Activated CD4-positive, alpha-beta T cell treated with anti-CD3 and anti-CD28 coated beads for 36 hours (primary cell): ENCODE measurements around the gene PPAN. TPM values are rescaled to one million over a fixed set of nuclear protein-coding genes. Genes with fewer than 3 reads are reported as not detected.
A peak's percentile ranks its signal among the peaks of the same experiment; 100 is the strongest.

Experiments
- ATAC-seq: fragments of 200-7000 bp; cut with Tn5 transposase; one replicate; pipeline ENCODE4 v1.10.0; 2021; ENCODE audit warnings: mild to moderate bottlenecking, moderate library complexity
- CTCF ChIA-PET: fragments of 350-600 bp; sonication (Branson Sonifier 250); formaldehyde crosslinking; loops from one replicate; lab custom pipeline; 2021; ENCODE audit warnings: antibody characterized with exemption; lab: Charles Lee
- POLR2A ChIA-PET: fragments of 350-600 bp; sonication (Branson Sonifier 250); formaldehyde crosslinking; loops from one replicate; lab custom pipeline; 2021; ENCODE audit warnings: antibody characterized with exemption, inconsistent platforms; lab: Charles Lee
- DNase-seq: peaks from one replicate; pipeline ENCODE4 v3.0.0-alpha.2; 2020
- H3K27ac Mint-ChIP-seq: one replicate; pipeline ENCODE4 v1.8.0; 2021; ENCODE audit warnings: mixed read lengths
- H3K27me3 Mint-ChIP-seq: one replicate; pipeline ENCODE4 v1.8.0; 2021; ENCODE audit warnings: mixed read lengths
- H3K36me3 Mint-ChIP-seq: one replicate; pipeline ENCODE4 v1.8.0; 2021; ENCODE audit warnings: low read depth, mixed read lengths
- H3K4me1 Mint-ChIP-seq: one replicate; pipeline ENCODE4 v1.8.0; 2021; ENCODE audit warnings: mixed read lengths
- H3K4me3 Mint-ChIP-seq: one replicate; pipeline ENCODE4 v1.8.0; 2021; ENCODE audit warnings: mild to moderate bottlenecking, moderate library complexity, mixed read lengths
- H3K9me3 Mint-ChIP-seq: one replicate; pipeline ENCODE4 v1.8.0; 2021; ENCODE audit warnings: low read depth, mixed read lengths
- intact Hi-C, 2 experiments: fragments of 100-400 bp; cut with DNase I in 1 of 2; cut with micrococcal nuclease in 1 of 2; formaldehyde crosslinking; loops; one replicate each; pipeline versions ENCODE4 v1.14.2 to v1.15.1; 2022 to 2024; cut with DNase I, micrococcal nuclease
- total RNA-seq, 2 experiments: library from RNA; stranded (reverse); gene quantifications; one replicate each; pipeline ENCODE4 v1.2.3, GENCODE V29; 2021

Gene PPAN
- total RNA-seq, 2 experiments from 2014 or later: 139 to 149 TPM

DNA sequence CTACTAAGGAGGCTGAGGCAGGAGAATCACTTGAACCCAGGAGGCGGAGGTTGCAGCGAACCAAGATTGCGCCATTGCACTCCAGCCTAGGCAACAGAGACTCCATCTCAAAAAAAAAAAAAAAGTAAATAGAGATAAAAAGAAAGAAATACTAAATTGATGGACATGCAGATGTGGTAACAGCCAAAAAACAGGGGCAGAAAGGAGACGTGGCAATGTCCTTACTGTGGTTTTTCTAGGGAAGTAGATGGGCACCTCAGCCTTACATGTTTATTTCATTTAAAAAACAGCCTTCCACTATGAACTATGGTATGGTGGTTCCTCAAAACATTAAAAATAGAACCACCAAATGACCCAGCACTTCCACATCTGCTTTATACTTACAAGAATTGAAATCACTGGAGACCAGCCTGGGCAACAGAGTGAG, 20.1 kb downstream of the PPAN start:
- CTCF ChIA-PET: no interaction called here
- POLR2A ChIA-PET: no interaction called here
- no peak for ATAC-seq
- H3K36me3 Mint-ChIP-seq: peaks cover 16% of the 10 kb centered on the region
- no peak overlapping the region for H3K27ac Mint-ChIP-seq
- no peaks in the 10 kb centered on the region for H3K4me1 Mint-ChIP-seq
- H3K27me3 Mint-ChIP-seq: no peaks in the 10 kb centered on the region
- intact Hi-C loops: no loop called here
- no peaks in the 10 kb centered on the region for H3K9me3 Mint-ChIP-seq
- H3K4me3 Mint-ChIP-seq: no peak overlapping the region
- no peak for DNase-seq

DNA sequence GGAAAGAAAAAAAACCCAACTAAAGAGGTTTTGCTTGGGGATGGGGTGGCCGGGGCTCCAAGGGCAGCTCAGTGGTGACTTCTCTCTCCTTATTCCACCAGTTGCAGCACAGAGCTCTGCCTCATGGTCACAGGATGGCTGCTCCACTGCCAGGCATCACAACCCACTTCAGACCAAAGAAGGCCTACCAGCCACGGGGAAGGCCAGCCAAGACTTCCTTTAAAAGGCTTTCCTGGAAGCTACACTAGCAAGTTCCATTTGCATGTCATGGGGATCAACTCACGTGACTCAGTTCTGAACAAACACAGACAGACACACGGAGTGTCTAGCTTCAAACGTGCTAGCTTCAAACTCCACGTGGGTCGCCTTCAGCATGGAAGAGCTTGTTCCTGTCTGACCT, 26.7 kb downstream of the PPAN start:
- POLR2A ChIA-PET: interaction anchor here (0.6 to 0.7 kb wide), 3 partner anchors 9 to 26 kb away, joined by 3 to 10 read pairs (median 3); no protein-coding TSS in a partner anchor
- Mint-ChIP-seq H3K4me1 (no peaks in the 10 kb centered on the region), H3K4me3 (no peak overlapping the region), H3K27ac (no peak overlapping the region), H3K9me3 (no peaks in the 10 kb centered on the region), H3K36me3 (peaks cover 42% of the 10 kb centered on the region), H3K27me3 (no peaks in the 10 kb centered on the region)
- intact Hi-C loops: no loop called here
- CTCF ChIA-PET: interaction anchor here (0.8 to 1.7 kb wide), 3 partner anchors 12 to 117 kb away, joined by 3 to 6 read pairs (median 5); no protein-coding TSS in a partner anchor
- ATAC-seq: no peak
- no peak for DNase-seq

DNA sequence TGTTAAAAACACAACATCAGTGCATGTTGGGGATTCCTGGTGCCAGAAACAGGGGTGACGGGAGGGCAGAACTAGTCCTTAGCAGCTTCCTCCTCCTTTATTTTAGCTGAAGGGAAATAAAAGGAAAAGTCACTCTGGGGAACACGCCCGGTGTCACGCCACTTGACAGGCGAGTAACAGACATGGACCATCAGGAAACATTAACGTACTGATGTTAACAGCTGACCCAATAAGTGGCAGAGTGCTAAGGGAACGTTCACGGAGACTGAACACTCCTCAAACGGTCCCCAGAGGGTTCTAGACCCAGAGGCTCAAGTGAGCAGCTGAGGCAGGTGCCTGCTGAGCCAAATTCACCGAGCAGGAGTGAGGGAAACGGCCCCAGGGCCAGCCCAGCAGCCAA, 27.4 kb downstream of the PPAN start:
- POLR2A ChIA-PET: interaction anchor here (0.5 kb wide), 1 partner anchor 12 kb away, joined by 5 read pairs; no protein-coding TSS in a partner anchor

DNA sequence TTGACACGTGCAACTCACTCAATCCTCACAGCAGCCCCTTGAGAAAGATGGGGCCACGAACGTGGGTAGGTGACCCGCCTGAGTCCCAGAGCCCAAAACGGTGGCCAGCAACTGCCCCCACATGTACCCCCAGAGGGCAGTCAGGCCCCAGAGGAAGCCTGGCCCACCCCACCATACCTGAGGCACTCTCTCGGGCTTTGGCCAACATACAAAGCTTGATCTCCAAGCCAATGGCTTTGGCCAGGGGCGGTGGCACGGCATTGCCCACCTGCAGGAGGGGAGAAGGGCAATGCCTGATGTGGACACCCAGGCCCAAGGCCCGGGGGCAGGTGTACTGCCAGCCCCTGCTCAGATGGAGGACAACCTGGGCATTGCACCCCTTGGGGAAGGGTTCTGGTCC, 27.9 kb downstream of the PPAN start:
- Mint-ChIP-seq H3K36me3 (peaks cover 46% of the 10 kb centered on the region), H3K4me1 (no peaks in the 10 kb centered on the region), H3K4me3 (no peak overlapping the region), H3K27ac (no peak overlapping the region), H3K27me3 (no peaks in the 10 kb centered on the region), H3K9me3 (no peaks in the 10 kb centered on the region)
- ATAC-seq: no peak
- DNase-seq: no peak
- POLR2A ChIA-PET: interaction anchor here (0.5 to 0.8 kb wide), 2 partner anchors 13 to 20 kb away, joined by 3 to 5 read pairs; no protein-coding TSS in a partner anchor
- intact Hi-C loops: no loop called here
- CTCF ChIA-PET: interaction anchor here (1.7 kb wide), 1 partner anchor 20 kb away, joined by 3 read pairs; no protein-coding TSS in a partner anchor

More for the DNA sequence above, 27.4 kb downstream of the PPAN start:
- Mint-ChIP-seq H3K27ac (no peak overlapping the region), H3K9me3 (no peaks in the 10 kb centered on the region), H3K4me3 (no peak overlapping the region), H3K36me3 (peaks cover 43% of the 10 kb centered on the region), H3K4me1 (no peaks in the 10 kb centered on the region), H3K27me3 (no peaks in the 10 kb centered on the region)
- CTCF ChIA-PET: interaction anchor here (1.0 to 1.7 kb wide), 2 partner anchors 13 to 20 kb away, joined by 3 to 5 read pairs; no protein-coding TSS in a partner anchor
- no peak for ATAC-seq
- intact Hi-C loops: no loop called here
- DNase-seq: no peak

DNA sequence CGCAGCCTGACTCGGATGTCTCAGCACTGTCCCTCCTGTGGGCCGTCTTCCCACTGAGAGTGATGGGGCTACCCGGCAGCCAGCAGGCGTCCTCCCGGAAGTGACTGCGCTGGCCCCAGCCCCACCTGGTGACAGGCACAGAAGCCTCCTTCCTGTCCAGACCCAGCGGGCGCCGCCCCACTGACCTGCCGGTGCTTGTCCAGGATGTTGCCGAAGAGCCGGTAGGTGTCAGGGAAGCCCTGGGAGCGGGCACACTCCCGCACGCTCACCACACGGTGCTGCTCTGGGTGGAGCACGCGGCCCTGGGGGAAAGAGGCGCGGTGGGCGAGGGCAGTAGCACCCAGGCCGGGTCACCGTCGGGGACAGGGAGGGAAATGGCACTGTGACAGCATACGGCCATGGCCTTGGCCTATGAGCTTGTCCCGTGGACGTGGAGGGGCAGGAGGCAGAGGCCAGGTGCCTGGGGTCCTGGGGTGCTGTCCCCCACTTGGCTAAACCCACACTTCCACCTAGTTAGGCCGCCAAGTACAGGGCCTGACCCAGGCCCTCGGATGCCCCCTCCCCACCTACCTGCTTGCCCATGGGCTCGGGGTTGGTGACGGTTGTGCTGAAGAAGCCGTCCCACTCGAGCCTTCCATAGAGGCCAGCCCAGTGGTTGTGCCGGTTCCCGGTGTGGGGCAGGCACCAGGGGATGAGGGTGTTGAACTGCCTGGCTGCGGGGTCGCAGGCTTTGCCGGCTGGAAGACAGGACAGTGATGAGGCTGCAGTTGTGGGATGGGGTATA, 29.6 kb downstream of the PPAN start:
- ChIA-PET POLR2A (no interaction called here), CTCF (no interaction called here)
- no peak for ATAC-seq
- H3K9me3 Mint-ChIP-seq: no peaks in the 10 kb centered on the region
- no peak overlapping the region for H3K4me3 Mint-ChIP-seq
- no peaks in the 10 kb centered on the region for H3K27me3 Mint-ChIP-seq
- no peak for DNase-seq
- no peak overlapping the region for H3K27ac Mint-ChIP-seq
- peaks cover 50% of the 10 kb centered on the region for H3K36me3 Mint-ChIP-seq
- H3K4me1 Mint-ChIP-seq: no peaks in the 10 kb centered on the region
- intact Hi-C loops: no loop called here

DNA sequence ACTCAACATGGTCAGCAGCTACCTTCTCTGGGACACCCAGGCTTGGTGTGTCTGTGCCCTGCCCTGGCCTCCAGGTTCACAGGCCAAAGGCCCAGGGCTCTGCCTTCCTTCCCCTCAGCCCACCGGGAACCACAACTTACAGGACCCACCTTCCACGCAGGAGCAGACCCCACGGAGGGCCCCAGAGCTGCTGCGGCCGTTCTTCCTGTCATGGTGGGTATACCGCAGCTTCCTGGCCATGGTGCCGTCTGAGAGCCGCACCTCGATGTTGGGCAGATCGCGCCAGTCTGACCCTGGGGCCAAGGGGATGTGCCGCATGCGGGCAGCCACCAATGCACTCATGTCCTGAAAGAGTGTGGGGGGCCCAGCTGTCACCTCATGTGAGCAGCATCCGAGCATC, 30.8 kb downstream of the PPAN start:
- ATAC-seq: no peak
- no peaks in the 10 kb centered on the region for H3K9me3 Mint-ChIP-seq
- H3K27me3 Mint-ChIP-seq: no peaks in the 10 kb centered on the region
- POLR2A ChIA-PET: no interaction called here
- no peak overlapping the region for H3K4me3 Mint-ChIP-seq
- no peak for DNase-seq
- no peak overlapping the region for H3K27ac Mint-ChIP-seq
- intact Hi-C loops: no loop called here
- peaks cover 3% of the 10 kb centered on the region for H3K4me1 Mint-ChIP-seq
- CTCF ChIA-PET: no interaction called here
- peaks cover 58% of the 10 kb centered on the region for H3K36me3 Mint-ChIP-seq

DNA sequence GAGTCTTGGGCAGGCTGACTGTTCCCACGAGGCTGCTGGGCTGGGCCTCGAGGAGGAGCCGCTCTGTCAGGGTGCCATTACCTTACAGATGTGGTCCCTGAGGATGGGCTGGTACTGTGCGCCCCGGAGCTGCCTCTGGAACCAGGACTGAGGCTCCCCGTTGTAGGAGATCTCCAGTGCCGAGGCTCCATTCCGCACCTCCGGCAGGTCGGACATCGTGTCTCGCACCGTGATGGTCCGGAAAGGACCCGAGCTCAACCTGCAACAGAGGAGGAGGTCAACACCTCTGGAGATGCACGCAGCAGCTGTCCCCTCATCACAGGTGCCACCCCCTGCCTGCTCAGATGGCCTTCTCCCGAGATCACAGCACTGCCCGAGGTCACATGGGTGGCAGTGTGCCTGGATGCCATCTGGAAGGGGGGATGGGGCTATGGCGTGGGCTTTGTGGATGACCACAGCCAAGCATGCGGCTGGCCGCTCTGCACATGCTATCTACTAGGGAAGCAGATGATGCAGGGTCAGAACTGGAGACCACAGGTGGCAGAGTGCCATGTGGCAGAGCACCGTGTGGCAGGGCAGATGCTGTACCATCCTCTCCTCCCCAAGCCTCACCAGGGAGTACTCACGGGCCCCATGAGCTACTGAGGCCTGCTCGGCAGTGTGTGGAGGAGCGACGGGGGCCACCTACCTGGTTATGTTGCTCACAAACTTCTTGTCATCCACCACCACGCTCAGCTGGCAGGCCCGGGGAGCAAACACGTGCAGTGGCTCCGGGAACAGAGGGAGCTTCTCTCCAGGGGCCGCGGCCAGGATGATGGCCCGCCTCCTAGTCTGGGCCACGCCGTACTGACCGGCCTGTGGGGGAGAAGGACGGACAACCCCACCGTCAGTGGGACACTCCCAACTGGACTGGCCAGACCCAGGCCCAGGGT, 31.9 kb downstream of the PPAN start:
- Mint-ChIP-seq H3K27me3 (no peaks in the 10 kb centered on the region), H3K36me3 (peaks cover 64% of the 10 kb centered on the region), H3K27ac (no peak overlapping the region), H3K4me1 (peaks cover 8% of the 10 kb centered on the region), H3K9me3 (no peaks in the 10 kb centered on the region), H3K4me3 (no peak overlapping the region)
- no peak for ATAC-seq
- POLR2A ChIA-PET: no interaction called here
- intact Hi-C loops: no loop called here
- CTCF ChIA-PET: no interaction called here
- no peak for DNase-seq

DNA sequence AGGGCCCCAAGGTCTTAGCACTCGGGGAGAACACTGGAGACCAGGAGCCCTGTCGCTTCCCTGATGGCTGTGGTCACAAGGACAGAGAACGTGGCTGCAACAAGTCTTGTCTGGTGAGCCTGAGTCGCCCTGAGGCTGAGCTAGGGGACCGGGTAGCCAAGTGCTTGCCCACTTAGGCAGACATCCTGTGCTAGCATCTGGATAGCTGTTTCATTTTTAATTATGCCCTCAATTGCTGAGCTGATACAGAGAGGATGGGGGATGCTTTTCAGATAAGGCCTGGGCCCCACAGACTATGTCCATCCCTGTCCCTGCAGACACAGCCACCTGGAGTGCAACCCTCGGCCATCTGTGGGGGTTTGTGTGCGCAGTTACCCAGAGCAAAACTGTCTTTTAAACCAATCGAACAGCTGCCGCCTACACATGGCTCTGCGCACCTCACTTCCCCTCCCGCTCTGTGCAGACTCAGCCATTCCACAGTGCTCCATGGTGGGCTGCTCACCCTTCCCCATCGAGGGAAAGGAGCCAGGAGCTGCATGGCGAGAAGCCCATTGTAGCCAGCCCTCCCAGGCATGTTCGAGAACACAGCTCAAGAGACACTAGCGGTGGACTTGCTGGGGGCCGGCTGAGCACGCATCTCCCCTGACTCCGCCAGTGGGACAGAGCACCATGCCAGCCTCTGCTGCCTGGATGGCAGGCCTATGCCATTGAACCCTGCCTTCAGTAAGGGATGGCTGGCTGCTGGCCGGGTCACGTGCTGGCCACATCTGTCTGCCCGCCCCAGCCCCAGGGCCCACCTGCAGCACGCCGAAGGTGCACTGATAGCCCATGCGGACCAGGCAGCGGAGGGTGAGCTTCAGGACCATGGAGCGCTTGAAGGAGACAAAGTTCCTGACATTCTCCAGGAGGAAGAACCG, 33.0 kb downstream of the PPAN start:
- ATAC-seq (no peak), DNase-seq (no peak)
- peaks cover 66% of the 10 kb centered on the region for H3K36me3 Mint-ChIP-seq
- H3K4me3 Mint-ChIP-seq: no peak overlapping the region
- intact Hi-C loops: no loop called here
- H3K4me1 Mint-ChIP-seq: peaks cover 17% of the 10 kb centered on the region
- no peaks in the 10 kb centered on the region for H3K27me3 Mint-ChIP-seq
- H3K27ac Mint-ChIP-seq: no peak overlapping the region
- CTCF ChIA-PET: no interaction called here
- POLR2A ChIA-PET: no interaction called here
- no peaks in the 10 kb centered on the region for H3K9me3 Mint-ChIP-seq

DNA sequence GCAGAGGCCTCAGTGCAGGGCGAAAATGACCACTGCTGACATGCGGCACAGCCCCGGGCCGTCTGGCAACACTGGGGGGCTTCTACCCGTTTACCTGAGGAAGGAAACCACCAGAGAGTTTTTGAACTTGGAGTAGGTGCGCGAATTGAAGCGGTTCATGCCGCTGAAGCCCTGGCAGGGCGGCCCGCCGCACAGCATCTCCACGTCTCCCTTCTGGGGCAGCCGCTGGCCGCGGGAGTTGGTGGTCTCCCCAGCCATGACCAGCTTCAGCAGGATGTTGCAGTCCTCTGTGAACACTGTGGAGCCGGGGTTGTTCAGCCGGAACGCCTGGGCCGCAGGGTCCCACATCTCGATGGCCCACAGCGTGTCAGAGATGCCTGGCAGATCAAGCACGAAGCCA, 33.8 kb downstream of the PPAN start:
- Mint-ChIP-seq H3K9me3 (no peaks in the 10 kb centered on the region), H3K36me3 (peaks cover 75% of the 10 kb centered on the region), H3K27me3 (no peaks in the 10 kb centered on the region), H3K4me1 (peaks cover 23% of the 10 kb centered on the region), H3K4me3 (no peak overlapping the region), H3K27ac (no peak overlapping the region)
- intact Hi-C loops: loop anchor here in 1 of 2 experiments (10.0 kb wide), 1 partner anchor 535 kb away; no protein-coding TSS in a partner anchor
- ATAC-seq: no peak
- DNase-seq: no peak
- ChIA-PET CTCF (no interaction called here), POLR2A (no interaction called here)

DNA sequence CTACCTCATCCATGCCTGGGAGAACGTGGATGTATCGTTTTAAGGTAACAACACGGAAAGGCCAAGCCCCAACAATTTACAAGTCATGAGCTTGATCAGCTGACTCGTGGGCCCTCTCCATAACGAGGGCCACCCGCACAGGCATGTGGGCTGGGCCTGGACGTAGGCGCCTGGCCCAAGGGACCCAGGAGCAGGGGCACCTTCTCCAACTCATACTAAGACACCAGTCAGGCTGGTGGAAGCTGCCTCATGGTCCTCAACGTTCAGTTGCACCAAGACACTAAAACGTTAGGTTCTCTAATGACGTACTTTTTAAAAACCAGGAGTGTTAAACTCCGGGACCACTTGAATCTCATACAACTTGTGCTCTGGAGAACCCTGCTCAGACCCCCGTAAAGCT, 35.3 kb downstream of the PPAN start:
- intact Hi-C loops: loop anchor here in 1 of 2 experiments (10.0 kb wide), 1 partner anchor 533 kb away; no protein-coding TSS in a partner anchor
- no peak overlapping the region for H3K4me3 Mint-ChIP-seq
- no peaks in the 10 kb centered on the region for H3K27me3 Mint-ChIP-seq
- ATAC-seq: no peak
- peaks cover 32% of the 10 kb centered on the region for H3K4me1 Mint-ChIP-seq
- peak overlapping the region; percentile 19 for H3K27ac Mint-ChIP-seq
- peaks cover 84% of the 10 kb centered on the region for H3K36me3 Mint-ChIP-seq
- no peaks in the 10 kb centered on the region for H3K9me3 Mint-ChIP-seq
- ChIA-PET POLR2A (interaction anchor here (0.6 kb wide), 1 partner anchor 9 kb away, joined by 10 read pairs; no protein-coding TSS in a partner anchor), CTCF (no interaction called here)
- DNase-seq: no peak
